Measurements from ENCODE around the gene CACNA1D.

CACNA1D gene

DNA sequence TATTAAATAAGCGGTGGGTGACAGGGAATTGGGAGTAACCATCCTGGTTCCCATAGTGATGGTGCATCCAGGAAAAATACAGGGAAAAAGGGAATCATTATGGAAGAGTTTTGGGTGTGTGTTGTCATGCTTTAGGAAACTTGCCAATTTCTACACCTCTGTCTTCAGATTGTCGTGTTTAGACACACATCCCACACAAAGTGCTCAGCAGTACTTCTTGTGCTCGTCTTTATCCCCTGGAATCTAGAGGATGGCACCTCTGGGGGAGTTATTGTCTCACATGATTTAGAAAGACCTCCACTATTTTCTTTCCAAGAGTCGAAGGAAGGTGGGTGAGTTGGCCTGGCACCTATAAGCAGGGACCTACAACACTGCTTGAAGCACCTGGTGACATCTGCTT is 35.8 kb downstream of the CACNA1D start:
- H2BK5ac ChIP-seq (ENCODE audit: low read length), result no peak overlapping the region
- no peaks in the 10 kb centered on the region for H3K36me3 ChIP-seq (ENCODE audit: control insufficient read depth, insufficient read depth, low read length)
- no peak overlapping the region for H3K18ac ChIP-seq (ENCODE audit: low read length)
- H3K4ac ChIP-seq (ENCODE audit: low read depth, low read length), result no peak overlapping the region
- no peaks in the 10 kb centered on the region for H3K27me3 ChIP-seq (ENCODE audit: insufficient read depth, low read length, poor library complexity)
- H4K8ac ChIP-seq (ENCODE audit: low read depth, low read length), result no peak overlapping the region
- no peak overlapping the region for H2BK120ac ChIP-seq (ENCODE audit: low read depth, low read length)
- H2AK5ac ChIP-seq (ENCODE audit: low read length), result no peak overlapping the region
- no peak overlapping the region for H3K56ac ChIP-seq (ENCODE audit: low read length)
- no peak overlapping the region for H2BK15ac ChIP-seq (replicated peaks; ENCODE audit: low read depth)
- H3K4me2 ChIP-seq (ENCODE audit: low read length), result no peak overlapping the region
- H4K5ac ChIP-seq (ENCODE audit: low read length), result no peak overlapping the region
- H3K4me1 ChIP-seq (ENCODE audit: control insufficient read depth, low read depth, low read length), result no peaks in the 10 kb centered on the region
- H3K23ac ChIP-seq (ENCODE audit: low read length), result no peak overlapping the region
- H3K27ac ChIP-seq (ENCODE audit: low read depth, low read length), result no peak overlapping the region
- H3K9ac ChIP-seq (ENCODE audit: low read length), result no peak overlapping the region
- H3K79me2 ChIP-seq (ENCODE audit: control insufficient read depth, insufficient read depth, low read length), result no peaks in the 10 kb centered on the region
- no peak for DNase-seq
- no peak overlapping the region for H3K4me3 ChIP-seq (ENCODE audit: low read length)
- H3K79me1 ChIP-seq (ENCODE audit: low read length), result no peaks in the 10 kb centered on the region
- 100% methylated on average over 1 of the region's 4 CpGs for WGBS (ENCODE audit: extremely low coverage, insufficient coverage, low lambda C conversion rate)

DNA sequence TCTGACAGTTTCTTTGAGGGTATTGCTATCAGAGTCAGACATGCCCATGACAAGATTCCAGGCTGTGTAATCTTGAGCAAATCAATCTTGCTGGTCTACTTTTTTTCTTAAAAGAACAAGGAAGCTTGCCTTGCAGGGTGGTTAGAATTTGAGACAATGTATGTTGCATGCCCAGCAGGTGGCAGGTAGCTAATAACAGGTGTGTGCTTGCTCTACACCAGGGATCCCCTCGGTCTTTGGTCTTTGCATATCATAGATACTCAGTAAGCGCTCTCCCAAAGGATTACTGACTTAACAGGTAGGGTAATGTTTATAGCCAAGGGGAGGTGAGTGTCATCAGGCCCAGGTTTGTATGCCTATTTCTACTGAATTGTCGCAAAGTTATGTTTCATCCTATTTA is 37.3 kb downstream of the CACNA1D start:
- peak; percentile 30 for DNase-seq
- Histone ChIP-seq H3K4ac (ENCODE audit: low read depth, low read length) (no peak overlapping the region), H3K4me3 (ENCODE audit: low read length) (no peak overlapping the region), H2BK5ac (ENCODE audit: low read length) (no peak overlapping the region), H2AK5ac (ENCODE audit: low read length) (no peak overlapping the region), H3K4me2 (ENCODE audit: low read length) (no peak overlapping the region), H3K23ac (ENCODE audit: low read length) (no peak overlapping the region), H3K79me1 (ENCODE audit: low read length) (no peaks in the 10 kb centered on the region), H3K4me1 (ENCODE audit: control insufficient read depth, low read depth, low read length) (no peaks in the 10 kb centered on the region), H3K27ac (ENCODE audit: low read depth, low read length) (no peak overlapping the region), H3K56ac (ENCODE audit: low read length) (no peak overlapping the region), H3K36me3 (ENCODE audit: control insufficient read depth, insufficient read depth, low read length) (no peaks in the 10 kb centered on the region), H2BK120ac (ENCODE audit: low read depth, low read length) (no peak overlapping the region), H2BK15ac (replicated peaks; ENCODE audit: low read depth) (no peak overlapping the region), H3K27me3 (ENCODE audit: insufficient read depth, low read length, poor library complexity) (no peaks in the 10 kb centered on the region), H3K18ac (ENCODE audit: low read length) (no peak overlapping the region), H4K5ac (ENCODE audit: low read length) (no peak overlapping the region), H3K9ac (ENCODE audit: low read length) (no peak overlapping the region), H3K79me2 (ENCODE audit: control insufficient read depth, insufficient read depth, low read length) (no peaks in the 10 kb centered on the region), H4K8ac (ENCODE audit: low read depth, low read length) (no peak overlapping the region)
- no CpG with 5 or more reads among the region's 3 CpGs for WGBS (ENCODE audit: extremely low coverage, insufficient coverage, low lambda C conversion rate)

- H3K27ac ChIP-seq (ENCODE audit: low read depth, low read length), result no peak overlapping the region
Measured at GRCh38 chr3:53533472-53533871, 39.1 kb downstream of the CACNA1D start.

DNA sequence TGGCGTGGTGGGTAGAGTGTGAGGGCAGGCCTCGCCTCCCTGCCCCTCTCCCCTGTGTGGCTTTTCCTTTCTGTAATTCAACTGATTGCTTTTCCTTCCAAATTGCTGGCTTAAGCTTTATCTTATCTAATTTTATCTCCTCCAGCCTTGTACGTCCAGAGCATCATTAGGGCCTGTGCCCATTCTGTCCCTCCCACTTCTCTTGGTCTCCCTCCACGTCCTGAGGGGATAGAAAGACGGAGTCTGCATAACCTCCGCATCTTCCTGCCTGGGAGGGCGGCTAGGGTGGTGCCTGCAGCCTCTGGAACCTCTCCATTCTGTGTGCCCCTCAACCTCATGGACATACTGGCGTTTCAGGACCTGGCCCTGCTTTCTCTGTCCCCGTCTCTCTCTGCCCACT is 39.8 kb downstream of the CACNA1D start:
- Histone ChIP-seq H4K8ac (ENCODE audit: low read depth, low read length) (no peak overlapping the region), H3K36me3 (ENCODE audit: control insufficient read depth, insufficient read depth, low read length) (no peaks in the 10 kb centered on the region), H2BK15ac (replicated peaks; ENCODE audit: low read depth) (no peak overlapping the region), H4K5ac (ENCODE audit: low read length) (no peak overlapping the region), H3K56ac (ENCODE audit: low read length) (no peak overlapping the region), H3K4ac (ENCODE audit: low read depth, low read length) (no peak overlapping the region), H3K4me1 (ENCODE audit: control insufficient read depth, low read depth, low read length) (no peaks in the 10 kb centered on the region), H2BK5ac (ENCODE audit: low read length) (no peak overlapping the region), H3K79me1 (ENCODE audit: low read length) (no peaks in the 10 kb centered on the region), H3K23ac (ENCODE audit: low read length) (no peak overlapping the region), H3K27me3 (ENCODE audit: insufficient read depth, low read length, poor library complexity) (no peaks in the 10 kb centered on the region), H3K18ac (ENCODE audit: low read length) (no peak overlapping the region), H3K27ac (ENCODE audit: low read depth, low read length) (no peak overlapping the region), H3K4me2 (ENCODE audit: low read length) (no peak overlapping the region), H3K79me2 (ENCODE audit: control insufficient read depth, insufficient read depth, low read length) (no peaks in the 10 kb centered on the region), H2AK5ac (ENCODE audit: low read length) (no peak overlapping the region), H2BK120ac (ENCODE audit: low read depth, low read length) (no peak overlapping the region), H3K4me3 (ENCODE audit: low read length) (no peak overlapping the region), H3K9ac (ENCODE audit: low read length) (no peak overlapping the region)
- DNase-seq, result no peak
- WGBS (ENCODE audit: extremely low coverage, insufficient coverage, low lambda C conversion rate), result no CpG with 5 or more reads among the region's 9 CpGs

More at GRCh38 chr3:53533472-53533871, 39.1 kb downstream of the CACNA1D start:
- H4K8ac ChIP-seq (ENCODE audit: low read depth, low read length), result no peak overlapping the region
- H2AK5ac ChIP-seq (ENCODE audit: low read length), result no peak overlapping the region
- WGBS (ENCODE audit: extremely low coverage, insufficient coverage, low lambda C conversion rate), result no CpG with 5 or more reads among the region's 6 CpGs
- H2BK15ac ChIP-seq (replicated peaks; ENCODE audit: low read depth), result no peak overlapping the region
- H3K23ac ChIP-seq (ENCODE audit: low read length), result no peak overlapping the region
- H3K79me1 ChIP-seq (ENCODE audit: low read length), result no peaks in the 10 kb centered on the region
- H3K18ac ChIP-seq (ENCODE audit: low read length), result no peak overlapping the region
- no peak for DNase-seq
- H2BK5ac ChIP-seq (ENCODE audit: low read length), result no peak overlapping the region
- H3K4me1 ChIP-seq (ENCODE audit: control insufficient read depth, low read depth, low read length), result no peaks in the 10 kb centered on the region
- H3K9ac ChIP-seq (ENCODE audit: low read length), result no peak overlapping the region
- no peaks in the 10 kb centered on the region for H3K27me3 ChIP-seq (ENCODE audit: insufficient read depth, low read length, poor library complexity)
- H4K5ac ChIP-seq (ENCODE audit: low read length), result no peak overlapping the region
- no peak overlapping the region for H2BK120ac ChIP-seq (ENCODE audit: low read depth, low read length)
- H3K79me2 ChIP-seq (ENCODE audit: control insufficient read depth, insufficient read depth, low read length), result no peaks in the 10 kb centered on the region
- H3K4me2 ChIP-seq (ENCODE audit: low read length), result no peak overlapping the region
- H3K36me3 ChIP-seq (ENCODE audit: control insufficient read depth, insufficient read depth, low read length), result no peaks in the 10 kb centered on the region
- H3K4me3 ChIP-seq (ENCODE audit: low read length), result no peak overlapping the region
- H3K4ac ChIP-seq (ENCODE audit: low read depth, low read length), result no peak overlapping the region
- no peak overlapping the region for H3K56ac ChIP-seq (ENCODE audit: low read length)

GRCh38 chr3:53534676-53535400 is 40.4 kb downstream of the CACNA1D start:
- Histone ChIP-seq H3K27ac (ENCODE audit: low read depth, low read length) (no peak overlapping the region), H3K79me1 (ENCODE audit: low read length) (no peaks in the 10 kb centered on the region)

DNA sequence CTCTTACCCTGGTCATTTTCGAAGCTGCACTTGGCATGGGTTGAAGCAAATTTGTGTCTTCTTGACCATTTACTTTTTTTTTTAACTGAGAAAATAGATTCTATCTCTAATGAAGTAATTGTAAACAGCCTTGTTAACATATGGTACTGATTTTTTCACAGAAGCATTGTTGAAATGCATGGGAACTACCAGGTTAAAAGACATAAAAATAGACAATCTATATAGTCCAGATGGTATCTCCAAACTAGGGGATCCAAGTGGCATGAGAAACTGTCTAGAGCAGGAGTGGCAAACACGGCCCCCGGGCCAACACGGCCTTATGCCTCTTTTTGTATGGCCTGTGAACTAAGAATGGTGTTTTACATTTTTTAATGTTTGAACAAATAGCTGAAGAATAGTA is 41.9 kb downstream of the CACNA1D start:
- Histone ChIP-seq H2BK5ac (ENCODE audit: low read length) (no peak overlapping the region), H3K27me3 (ENCODE audit: insufficient read depth, low read length, poor library complexity) (no peaks in the 10 kb centered on the region), H4K5ac (ENCODE audit: low read length) (no peak overlapping the region), H2AK5ac (ENCODE audit: low read length) (no peak overlapping the region), H3K4me1 (ENCODE audit: control insufficient read depth, low read depth, low read length) (no peaks in the 10 kb centered on the region), H4K8ac (ENCODE audit: low read depth, low read length) (no peak overlapping the region), H3K4me3 (ENCODE audit: low read length) (no peak overlapping the region), H3K18ac (ENCODE audit: low read length) (no peak overlapping the region), H3K27ac (ENCODE audit: low read depth, low read length) (no peak overlapping the region), H3K9ac (ENCODE audit: low read length) (no peak overlapping the region), H2BK15ac (replicated peaks; ENCODE audit: low read depth) (no peak overlapping the region), H3K4ac (ENCODE audit: low read depth, low read length) (no peak overlapping the region), H3K79me1 (ENCODE audit: low read length) (no peaks in the 10 kb centered on the region), H3K36me3 (ENCODE audit: control insufficient read depth, insufficient read depth, low read length) (no peaks in the 10 kb centered on the region), H2BK120ac (ENCODE audit: low read depth, low read length) (no peak overlapping the region), H3K56ac (ENCODE audit: low read length) (no peak overlapping the region), H3K79me2 (ENCODE audit: control insufficient read depth, insufficient read depth, low read length) (no peaks in the 10 kb centered on the region), H3K23ac (ENCODE audit: low read length) (no peak overlapping the region), H3K4me2 (ENCODE audit: low read length) (no peak overlapping the region)
- no peak for DNase-seq
- no CpG with 5 or more reads among the region's 4 CpGs for WGBS (ENCODE audit: extremely low coverage, insufficient coverage, low lambda C conversion rate)

More at GRCh38 chr3:53534676-53535400, 40.4 kb downstream of the CACNA1D start:
- no peaks in the 10 kb centered on the region for H3K4me1 ChIP-seq (ENCODE audit: control insufficient read depth, low read depth, low read length)
- no peak overlapping the region for H2BK5ac ChIP-seq (ENCODE audit: low read length)
- no CpG with 5 or more reads among the region's 13 CpGs for WGBS (ENCODE audit: extremely low coverage, insufficient coverage, low lambda C conversion rate)
- no peak for DNase-seq
- no peak overlapping the region for H4K5ac ChIP-seq (ENCODE audit: low read length)
- H3K27me3 ChIP-seq (ENCODE audit: insufficient read depth, low read length, poor library complexity), result no peaks in the 10 kb centered on the region
- no peak overlapping the region for H3K18ac ChIP-seq (ENCODE audit: low read length)
- no peak overlapping the region for H3K4ac ChIP-seq (ENCODE audit: low read depth, low read length)
- H4K8ac ChIP-seq (ENCODE audit: low read depth, low read length), result no peak overlapping the region
- no peak overlapping the region for H2BK120ac ChIP-seq (ENCODE audit: low read depth, low read length)
- no peak overlapping the region for H3K4me3 ChIP-seq (ENCODE audit: low read length)
- no peaks in the 10 kb centered on the region for H3K79me2 ChIP-seq (ENCODE audit: control insufficient read depth, insufficient read depth, low read length)
- no peak overlapping the region for H3K4me2 ChIP-seq (ENCODE audit: low read length)
- H3K23ac ChIP-seq (ENCODE audit: low read length), result no peak overlapping the region
- no peaks in the 10 kb centered on the region for H3K36me3 ChIP-seq (ENCODE audit: control insufficient read depth, insufficient read depth, low read length)
- H2AK5ac ChIP-seq (ENCODE audit: low read length), result no peak overlapping the region
- no peak overlapping the region for H3K9ac ChIP-seq (ENCODE audit: low read length)
- no peak overlapping the region for H3K56ac ChIP-seq (ENCODE audit: low read length)
- H2BK15ac ChIP-seq (replicated peaks; ENCODE audit: low read depth), result no peak overlapping the region

Data from mesendoderm (in vitro differentiated cells).